ENCODE measurements around the gene FGD2. TPM values are rescaled to one million over a fixed set of nuclear protein-coding genes. Genes with fewer than 3 reads are reported as not detected.

Gene FGD2
- total and polyA plus RNA-seq, 2 of the 8 experiments (the other 6 are each of a cell fraction or from before 2014, with no cell fraction given): 0.12 to 0.32 TPM

DNA sequence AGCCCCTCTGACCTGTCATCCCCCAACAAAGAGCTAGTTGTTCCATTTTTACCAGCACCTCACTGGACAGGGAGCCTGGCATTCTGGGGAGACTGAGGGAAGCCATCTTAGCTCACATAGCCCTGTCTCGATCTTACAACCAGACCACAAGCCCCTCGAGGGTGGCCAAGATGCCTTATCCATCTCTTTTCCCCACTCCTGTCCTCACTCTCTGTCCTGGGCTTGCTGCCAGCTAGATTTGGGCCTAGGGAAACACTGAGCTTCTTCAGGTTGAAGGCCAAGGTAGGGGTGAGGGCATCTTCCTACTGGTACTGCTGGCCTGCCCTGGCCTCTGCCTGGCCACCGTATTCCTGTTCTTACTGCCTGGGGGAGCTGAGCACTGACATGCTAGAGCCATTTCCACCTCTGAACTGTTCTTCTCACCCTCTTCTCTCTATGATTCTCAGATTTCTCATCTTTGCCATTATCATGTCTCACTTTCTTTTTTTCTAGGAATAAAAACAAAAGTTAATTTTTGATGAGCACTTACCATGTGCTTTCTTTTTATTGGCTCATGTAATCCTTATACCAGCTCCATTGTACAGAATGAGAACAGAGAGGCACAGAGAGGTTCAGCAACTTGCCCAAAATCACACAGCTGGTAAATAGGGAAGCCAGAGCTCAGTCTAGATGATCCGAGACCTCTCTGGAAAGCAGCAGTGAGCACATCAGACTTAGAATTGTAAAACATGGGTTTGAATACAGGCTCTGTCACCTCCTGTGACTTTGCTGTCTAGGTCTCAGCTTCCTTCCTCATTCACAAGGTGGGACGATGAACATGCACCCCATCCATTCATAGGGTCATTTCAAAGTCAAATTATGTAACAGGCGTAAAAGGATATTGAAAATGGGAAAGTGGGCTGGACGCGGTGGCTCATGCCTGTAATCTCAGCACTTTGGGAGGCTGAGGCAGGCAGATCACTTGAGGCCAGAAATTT, 28.7 kb downstream of the FGD2 start:
- Histone ChIP-seq H3K4ac (replicated peaks; ENCODE audit: insufficient read length, low read depth, low read length) (no peak overlapping the region), H3K4me1 (replicated peaks in 1 of 4; ENCODE audit: control insufficient read depth in 3 of 4, insufficient read depth in 4 of 4, low read length in 3 of 4) (no peaks in the 10 kb centered on the region), H3K79me1 (ENCODE audit: low read depth, low read length) (no peaks in the 10 kb centered on the region), H3K27me3 (replicated peaks in 1 of 4; ENCODE audit: control insufficient read depth in 3 of 4, extremely low read depth in 1 of 4, insufficient read depth in 3 of 4, low read length in 3 of 4) (no peaks in the 10 kb centered on the region), H4K8ac (ENCODE audit: extremely low read depth, insufficient read depth, low read length) (no peak overlapping the region), H3K9me3 (ENCODE audit: insufficient read depth in 2 of 2, low read depth in 1 of 2, low read length in 1 of 2) (peaks cover 0 to 9% of the 10 kb centered on the region in 2 experiments; a peak in 2 of 4 replicates), H4K20me1 (replicated peaks in 1 of 2; ENCODE audit: control insufficient read depth in 1 of 2, insufficient read depth in 2 of 2, low read length in 2 of 2) (no peaks in the 10 kb centered on the region), H3K9ac (replicated peaks in 1 of 4; ENCODE audit: extremely low read depth in 1 of 4, low read depth in 3 of 4, low read length in 3 of 4) (no peak overlapping the region), H3K23ac (ENCODE audit: insufficient read length) (no peak overlapping the region), H2AFZ (ENCODE audit: low read length) (no peak overlapping the region), H2BK12ac (ENCODE audit: low read depth, low read length) (no peak overlapping the region), H2AK5ac (ENCODE audit: low read depth, low read length) (no peak overlapping the region), H2BK20ac (ENCODE audit: low read length) (no peak overlapping the region), H2BK120ac (replicated peaks; ENCODE audit: low read depth, low read length) (no peak overlapping the region), H3K36me3 (ENCODE audit: control insufficient read depth in 2 of 4, insufficient read depth in 4 of 4, low read length in 3 of 4) (no peaks in the 10 kb centered on the region), H3K18ac (ENCODE audit: extremely low read depth, low read length) (no peak overlapping the region), H2BK15ac (ENCODE audit: low read length) (no peak overlapping the region), H3K4me2 (ENCODE audit: insufficient read depth in 1 of 2, low read depth in 2 of 2, low read length in 2 of 2) (no peak overlapping the region), H3K23me2 (ENCODE audit: low read depth, low read length) (no peaks in the 10 kb centered on the region), H3K14ac (ENCODE audit: insufficient read length) (no peak overlapping the region), H4K5ac (ENCODE audit: insufficient read length, low read depth, low read length) (no peak overlapping the region), H3K27ac (ENCODE audit: low read depth, low read length) (no peak overlapping the region), H3K4me3 (ENCODE audit: extremely low read depth in 1 of 4, insufficient read depth in 2 of 4, low read depth in 3 of 4, low read length in 4 of 4) (no peak overlapping the region), H3K79me2 (ENCODE audit: control insufficient read depth in 1 of 2, insufficient read depth in 2 of 2, low read length in 2 of 2) (no peaks in the 10 kb centered on the region), H4K91ac (replicated peaks; ENCODE audit: insufficient read length, low read length) (no peak overlapping the region), H2BK5ac (ENCODE audit: low read depth, low read length) (no peak overlapping the region), H3K56ac (replicated peaks; ENCODE audit: insufficient read length, low read depth, low read length) (no peak overlapping the region)
- POLR2A ChIA-PET (ENCODE audit: partially characterized antibody): interaction anchor here (1.1 kb wide), 1 partner anchor 104 kb away, joined by 4 read pairs; no protein-coding TSS in a partner anchor
- TF ChIP-seq TEAD4 (IDR thresholded peaks at IDR 0.05; ENCODE audit: low read depth, low read length) (no peak), CTBP2 (IDR thresholded peaks at IDR 0.05; ENCODE audit: borderline replicate concordance, insufficient read depth, insufficient read length, low read length) (no peak), RFX5 (IDR thresholded peaks at IDR 0.05; ENCODE audit: borderline replicate concordance, low read depth, low read length) (no peak), SP4 (IDR thresholded peaks at IDR 0.05; ENCODE audit: low read length) (no peak)
- no peak for FAIRE-seq
- CTCF ChIA-PET (ENCODE audit: partially characterized antibody): interaction anchor here (0.8 to 29.2 kb wide), 8 partner anchors 7 to 179 kb away, joined by 3 to 635 read pairs (median 19); partner anchors contain the start of gene PIM1
- no peak for DNase-seq (ENCODE audit: low read depth in 1 of 2, low spot score in 2 of 2)
- WGBS, 2 experiments (ENCODE audit: extremely low coverage in 1 of 2, insufficient coverage in 1 of 2, insufficient read length in 1 of 2, insufficient replicate concordance in 2 of 2, low coverage in 1 of 2, low lambda C conversion rate in 2 of 2, missing lambda C conversion rate in 1 of 2): 87% methylated on average over 8 of the region's 8 CpGs; no CpG with 5 or more reads in 1 of the 2 experiments

Measured in H1 (cell line).